GM12878 (cell line): ENCODE data around the gene NMNAT3. TPM values are rescaled to one million over a fixed set of nuclear protein-coding genes. Genes with fewer than 3 reads are reported as not detected.
A peak's percentile ranks its signal among the peaks of the same experiment; 100 is the strongest.
"Not testable (repeated sequence)": the region's sequence is repeated elsewhere in the genome, so short reads cannot be mapped to it uniquely, and the experiment has no call there.

Experiments used
- ATAC-seq: fragments of 200-7000 bp; cut with Tn5 transposase; 3 replicates; pipeline ENCODE4 v1.9.1; 2020; ENCODE audit warnings: mild to moderate bottlenecking, moderate library complexity
- BruUV-seq: library from RNA; stranded (reverse); fragments of 400-500 nt; replicated peaks from 2 replicates; lab custom pipeline; 2021; lab: Mats Ljungman, UMichigan
- CTCF ChIA-PET: fragments of 300-600 bp; sonication (Branson Sonifier 250); formaldehyde crosslinking; extraction: SDS; loops from one replicate; lab custom pipeline; 2021; ENCODE audit warnings: inconsistent platforms; lab: Yijun Ruan, JAX
- POLR2A ChIA-PET: fragments of 350-600 bp; formaldehyde crosslinking; extraction: SDS; loops from one replicate; lab custom pipeline; 2021; ENCODE audit warnings: inconsistent platforms; lab: Charles Lee
- RAD21 ChIA-PET: fragments of 300-600 bp; sonication (Branson Sonifier 250); formaldehyde crosslinking; loops from one replicate; lab custom pipeline; 2023; ENCODE audit warnings: antibody characterized with exemption; ENCODE audit not compliant: unreplicated experiment; lab: Charles Lee
- SMC1A ChIA-PET: fragments of 300-600 bp; sonication (Branson Sonifier 250); formaldehyde crosslinking; loops from one replicate; lab custom pipeline; 2023; ENCODE audit not compliant: unreplicated experiment, uncharacterized antibody; lab: Charles Lee
- DNase-seq: peaks from one replicate; pipeline ENCODE4 v3.0.0-alpha.2; 2011; ENCODE audit warnings: low read depth, low spot score
- FAIRE-seq: peaks from 3 replicates; lab custom pipeline; 2011; peaks lifted over from hg19 to GRCh38; lab: Jason Lieb, UNC
- H2AFZ ChIP-seq: 2 replicates; pipeline ENCODE4 v1.6.0; 2011; ENCODE audit warnings: low read depth, low read length, control low read depth; ENCODE audit not compliant: control insufficient read depth
- H3K27ac ChIP-seq: 2 replicates; pipeline ENCODE4 v1.5.1; 2011; ENCODE audit warnings: control low read depth; ENCODE audit not compliant: control insufficient read depth, insufficient read depth
- H3K27me3 ChIP-seq, 2 experiments: replicated peaks in 1 of 2; 2 replicates each; pipeline versions ENCODE4 v1.6.0 to v1.6.1; 2011; ENCODE audit warnings: low read length in 1 of 2; ENCODE audit not compliant: control insufficient read depth in 2 of 2, insufficient read depth in 2 of 2
- H3K36me3 ChIP-seq, 2 experiments: 2 replicates each; pipeline ENCODE4 v1.5.1; 2011; ENCODE audit warnings: low read length in 1 of 2; ENCODE audit not compliant: control insufficient read depth in 2 of 2, insufficient read depth in 2 of 2
- H3K4me1 ChIP-seq: 2 replicates; pipeline ENCODE4 v1.6.1; 2011; ENCODE audit warnings: mild to moderate bottlenecking, low read length, moderate library complexity, mixed read lengths; ENCODE audit not compliant: control insufficient read depth, insufficient read depth
- H3K4me2 ChIP-seq: 2 replicates; pipeline ENCODE4 v1.6.0; 2011; ENCODE audit warnings: control low read depth; ENCODE audit not compliant: control insufficient read depth, insufficient read depth
- H3K4me3 ChIP-seq: fragments of 200-600 bp; sonication (generic); 2 replicates; pipeline ENCODE4 v1.5.1; 2016
- H3K79me2 ChIP-seq: 2 replicates; pipeline ENCODE4 v1.6.0; 2011; ENCODE audit warnings: low read length; ENCODE audit not compliant: control insufficient read depth, insufficient read depth
- H3K9ac ChIP-seq: 2 replicates; pipeline ENCODE4 v1.8.0; 2011; ENCODE audit warnings: low read length, control low read depth, mixed read lengths; ENCODE audit not compliant: control insufficient read depth, insufficient read depth
- H3K9me3 ChIP-seq: replicated peaks from 3 replicates; pipeline ENCODE4 v1.5.1; 2011; ENCODE audit warnings: mild to moderate bottlenecking, low read length; ENCODE audit not compliant: control insufficient read depth, insufficient read depth
- H4K20me1 ChIP-seq: 2 replicates; pipeline ENCODE4 v1.6.0; 2011; ENCODE audit not compliant: control insufficient read depth, insufficient read depth
- BACH1 ChIP-seq: fragments of 450-650 bp; IDR thresholded peaks from 2 replicates; pipeline ENCODE4 v1.6.1; 2017; ENCODE audit warnings: mild to moderate bottlenecking, borderline replicate concordance
- BRCA1 ChIP-seq: IDR thresholded peaks from 2 replicates; pipeline ENCODE4 v1.6.1; 2011; ENCODE audit warnings: low read depth, low read length, improper control_type of control experiment
- CUX1 ChIP-seq: IDR thresholded peaks from 2 replicates; pipeline ENCODE4 v1.6.1; 2012; ENCODE audit warnings: improper control_type of control experiment, low read depth, low read length; ENCODE audit not compliant: insufficient replicate concordance
- RFX5 ChIP-seq: IDR thresholded peaks from 2 replicates; pipeline ENCODE4 v1.6.1; 2011; ENCODE audit warnings: low read depth, low read length, improper control_type of control experiment
- WGBS: methylation state at CpG from one replicate; pipeline ENCODE4 v1.1.6; 2016; ENCODE audit warnings: low lambda C conversion rate; ENCODE audit not compliant: insufficient replicate concordance, insufficient coverage; ENCODE audit errors: missing lambda C conversion rate; 5-methylcytosine and 5-hydroxymethylcytosine counted together
- in situ Hi-C: fragments of 300-500 bp; cut with MboI; formaldehyde crosslinking; loops from 9 replicates; pipeline ENCODE4 v1.14.3; 2018; ENCODE audit warnings: mixed read lengths
- intact Hi-C: fragments of 100-400 bp; cut with micrococcal nuclease; formaldehyde crosslinking; loops from one replicate; pipeline ENCODE4 v1.14.2; 2022; ENCODE audit not compliant: unreplicated experiment
- polyA plus RNA-seq, 11 experiments: library from polyadenylated mRNA; depleted of rRNA in 4 of 11; unstranded in 6 of 11; stranded (reverse) in 5 of 11; fragments of >200 nt; fragmentation: Nextera tagmentation in 4 of 11; fragmentation: Illumina TruSeq in 1 of 11; extraction: Ambion mirVana in 4 of 11; extraction: Trizol in 1 of 11; gene quantifications; 1 replicate in 1 of 11; 2 replicates in 10 of 11; pipeline versions ENCODE4 v1.2.1 to v1.2.3, GENCODE V29; 2011 to 2016; ENCODE audit warnings: inconsistent platforms in 2 of 11, missing spikeins in 2 of 11, low read depth in 1 of 11
- total RNA-seq, 4 experiments: library from RNA; depleted of rRNA in 3 of 4; stranded (reverse); fragments of >200 nt in 3 of 4; fragmentation: Illumina TruSeq in 1 of 4; extraction: Trizol in 1 of 4; gene quantifications; 2 replicates each; pipeline versions ENCODE4 v1.2.1 to v1.2.3, GENCODE V29; 2013 to 2021
- TF ChIP-seq, protein P1 (sequence below), 3 experiments: IDR thresholded peaks in 2 of 3; conservative IDR thresholded peaks in 1 of 3; 2 replicates each; pipeline ENCODE4 v1.5.1; 2011; ENCODE audit warnings: low read depth in 3 of 3, low read length in 3 of 3, mild to moderate bottlenecking in 3 of 3, control low read depth in 2 of 3, moderate library complexity in 2 of 3, inconsistent platforms in 1 of 3, mixed read lengths in 1 of 3; ENCODE audit not compliant: control insufficient read depth in 2 of 3, insufficient read depth in 1 of 3; ENCODE audit errors: extremely low read depth in 1 of 3

Gene NMNAT3
- total and polyA plus RNA-seq, 10 of the 15 experiments (the other 5 are each of a cell fraction or from before 2014, with no cell fraction given), result under 0.01 to 0.92 (median 0.08) TPM; not detected in 4

DNA sequence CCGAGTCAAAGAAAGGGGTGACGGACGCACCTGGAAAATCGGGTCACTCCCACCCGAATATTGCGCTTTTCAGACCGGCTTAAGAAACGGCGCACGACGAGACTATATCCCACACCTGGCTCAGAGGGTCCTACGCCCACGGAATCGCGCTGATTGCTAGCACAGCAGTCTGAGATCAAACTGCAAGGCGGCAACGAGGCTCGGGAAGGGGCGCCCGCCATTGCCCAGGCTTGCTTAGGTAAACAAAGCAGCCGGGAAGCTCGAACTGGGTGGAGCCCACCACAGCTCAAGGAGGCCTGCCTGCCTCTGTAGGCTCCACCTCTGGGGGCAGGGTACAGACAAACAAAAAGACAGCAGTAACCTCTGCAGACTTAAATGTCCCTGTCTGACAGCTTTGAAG lies 86.6 kb downstream of the NMNAT3 start:
- H2AFZ ChIP-seq, H3K4me2 ChIP-seq, H3K79me2 ChIP-seq, in situ Hi-C loops, BruUV-seq, H3K4me3 ChIP-seq, ATAC-seq, H3K4me1 ChIP-seq, SMC1A ChIA-PET, RAD21 ChIA-PET, intact Hi-C loops, DNase-seq, H3K27ac ChIP-seq, H4K20me1 ChIP-seq, H3K9me3 ChIP-seq, CTCF ChIA-PET, H3K9ac ChIP-seq, H3K27me3 ChIP-seq, POLR2A ChIA-PET, FAIRE-seq, H3K36me3 ChIP-seq: not testable (repeated sequence)
- 83% methylated on average over 18 of the region's 22 CpGs for WGBS

DNA sequence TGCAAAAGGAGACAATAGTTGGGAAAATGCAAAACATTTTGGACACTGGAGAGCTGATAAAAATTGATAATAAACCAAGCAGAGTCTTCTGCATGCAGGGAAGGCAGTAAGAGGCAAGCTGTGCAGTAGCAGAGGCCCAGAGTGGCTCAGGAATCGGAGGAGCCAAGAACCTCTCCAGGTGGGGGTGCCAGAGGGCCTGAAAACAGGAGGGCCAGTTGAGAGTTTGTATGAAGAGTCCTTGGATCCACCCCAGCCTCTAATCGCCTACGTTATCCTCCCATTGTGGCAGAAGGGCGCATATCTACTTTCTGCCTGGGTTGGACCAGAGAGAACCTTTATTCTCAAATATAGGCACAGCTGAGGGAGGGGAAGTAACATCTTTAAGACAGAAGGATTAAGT lies 89.3 kb downstream of the NMNAT3 start:
- in situ Hi-C loops, result no loop called here
- Histone ChIP-seq H3K79me2 (no peaks in the 10 kb centered on the region), H3K4me2 (no peak overlapping the region), H3K27me3 (no peaks in the 10 kb centered on the region), H3K27ac (no peak overlapping the region), H4K20me1 (no peaks in the 10 kb centered on the region), H3K9ac (no peak overlapping the region), H3K4me1 (peaks cover 8% of the 10 kb centered on the region), H3K4me3 (no peak overlapping the region), H3K36me3 (no peaks in the 10 kb centered on the region), H2AFZ (no peak overlapping the region), H3K9me3 (no peaks in the 10 kb centered on the region; the same call in 2 of the 3 replicates)
- POLR2A ChIA-PET, result no interaction called here
- DNase-seq, result no peak
- ATAC-seq, result no peak
- SMC1A ChIA-PET, result no interaction called here
- no TSS peak for BruUV-seq
- intact Hi-C loops, result no loop called here
- FAIRE-seq, result no peak
- CTCF ChIA-PET, result no interaction called here
- RAD21 ChIA-PET, result no interaction called here
- WGBS, result 75% methylated on average over 4 of the region's 4 CpGs
- TF ChIP-seq CUX1 (no peak), BRCA1 (no peak), BACH1 (no peak), RFX5 (no peak)
- TF ChIP-seq, protein P1, sequence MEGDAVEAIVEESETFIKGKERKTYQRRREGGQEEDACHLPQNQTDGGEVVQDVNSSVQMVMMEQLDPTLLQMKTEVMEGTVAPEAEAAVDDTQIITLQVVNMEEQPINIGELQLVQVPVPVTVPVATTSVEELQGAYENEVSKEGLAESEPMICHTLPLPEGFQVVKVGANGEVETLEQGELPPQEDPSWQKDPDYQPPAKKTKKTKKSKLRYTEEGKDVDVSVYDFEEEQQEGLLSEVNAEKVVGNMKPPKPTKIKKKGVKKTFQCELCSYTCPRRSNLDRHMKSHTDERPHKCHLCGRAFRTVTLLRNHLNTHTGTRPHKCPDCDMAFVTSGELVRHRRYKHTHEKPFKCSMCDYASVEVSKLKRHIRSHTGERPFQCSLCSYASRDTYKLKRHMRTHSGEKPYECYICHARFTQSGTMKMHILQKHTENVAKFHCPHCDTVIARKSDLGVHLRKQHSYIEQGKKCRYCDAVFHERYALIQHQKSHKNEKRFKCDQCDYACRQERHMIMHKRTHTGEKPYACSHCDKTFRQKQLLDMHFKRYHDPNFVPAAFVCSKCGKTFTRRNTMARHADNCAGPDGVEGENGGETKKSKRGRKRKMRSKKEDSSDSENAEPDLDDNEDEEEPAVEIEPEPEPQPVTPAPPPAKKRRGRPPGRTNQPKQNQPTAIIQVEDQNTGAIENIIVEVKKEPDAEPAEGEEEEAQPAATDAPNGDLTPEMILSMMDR (IDR thresholded peaks at IDR 0.05 in 2 of 3, conservative IDR thresholded peaks at IDR 0.05 in 1 of 3; ENCODE audit: control insufficient read depth in 2 of 3, extremely low read depth in 1 of 3, insufficient read depth in 1 of 3, low read depth in 3 of 3, low read length in 3 of 3), result peak in 1 of 3 experiments; percentile 11; a peak in 1 of 6 replicates
